GM12891 (cell line): ENCODE results near the gene ECI1.

Experiments used
- DNase-seq: peaks from one replicate; pipeline ENCODE4 v3.0.0; 2011; ENCODE audit warnings: low spot score; ENCODE audit not compliant: insufficient read length
- FAIRE-seq: peaks from 2 replicates; lab custom pipeline; 2011; peaks lifted over from hg19 to GRCh38; lab: Jason Lieb, UNC
- PAX5 ChIP-seq: IDR thresholded peaks from 2 replicates; pipeline ENCODE4 v1.6.1; 2011; ENCODE audit warnings: low read length, moderate library complexity, mild to moderate bottlenecking; ENCODE audit not compliant: insufficient read depth, severe bottlenecking
- POLR2A ChIP-seq: IDR thresholded peaks from 2 replicates; pipeline ENCODE4 v1.6.1; 2011; ENCODE audit warnings: low read depth, low read length, control low read depth
- POLR2AphosphoS5 ChIP-seq: IDR thresholded peaks from 2 replicates; pipeline ENCODE4 v1.6.1; 2011; ENCODE audit warnings: low read depth, low read length, control low read depth
- POU2F2 ChIP-seq: IDR thresholded peaks from 2 replicates; pipeline ENCODE4 v1.6.1; 2011; ENCODE audit warnings: low read depth, mild to moderate bottlenecking, control low read depth, low read length, moderate library complexity
- SPI1 ChIP-seq: IDR thresholded peaks from 2 replicates; pipeline ENCODE4 v1.6.1; 2011; ENCODE audit warnings: low read depth, low read length, control low read depth
- TAF1 ChIP-seq: IDR thresholded peaks from 2 replicates; pipeline ENCODE4 v1.6.1; 2011; ENCODE audit warnings: low read depth, low read length, control low read depth

Gene ECI1

GRCh38 chr16:2278956-2279800, 27.8 kb upstream of the ECI1 start:
- DNase-seq = no peak
- FAIRE-seq = no peak
- TF ChIP-seq POLR2AphosphoS5 = no peak
- TF ChIP-seq POLR2A = no peak
- TF ChIP-seq POU2F2 = no peak

DNA sequence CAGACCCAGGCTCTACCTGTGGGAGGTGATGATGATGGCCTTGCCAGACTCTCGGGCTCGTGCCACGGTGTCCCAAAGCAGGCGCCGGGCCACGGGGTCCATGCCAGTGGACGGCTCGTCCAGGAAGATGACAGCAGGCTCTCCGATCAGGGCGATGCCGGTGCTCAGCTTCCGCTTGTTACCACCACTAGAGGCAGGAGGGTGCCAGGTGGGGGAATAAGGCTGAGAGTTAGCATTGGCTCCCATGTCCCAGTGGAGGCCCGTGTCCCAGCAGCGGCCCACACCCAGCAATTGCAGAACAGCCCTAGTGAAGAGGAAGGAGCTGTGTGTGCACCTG, 26.9 kb upstream of the ECI1 start:
- no peak for FAIRE-seq
- no peak for TF ChIP-seq TAF1
- no peak for TF ChIP-seq POLR2AphosphoS5
- TF ChIP-seq POLR2A = no peak
- no peak for TF ChIP-seq PAX5
- TF ChIP-seq POU2F2 = no peak
- TF ChIP-seq SPI1 = no peak
- DNase-seq = no peak

DNA sequence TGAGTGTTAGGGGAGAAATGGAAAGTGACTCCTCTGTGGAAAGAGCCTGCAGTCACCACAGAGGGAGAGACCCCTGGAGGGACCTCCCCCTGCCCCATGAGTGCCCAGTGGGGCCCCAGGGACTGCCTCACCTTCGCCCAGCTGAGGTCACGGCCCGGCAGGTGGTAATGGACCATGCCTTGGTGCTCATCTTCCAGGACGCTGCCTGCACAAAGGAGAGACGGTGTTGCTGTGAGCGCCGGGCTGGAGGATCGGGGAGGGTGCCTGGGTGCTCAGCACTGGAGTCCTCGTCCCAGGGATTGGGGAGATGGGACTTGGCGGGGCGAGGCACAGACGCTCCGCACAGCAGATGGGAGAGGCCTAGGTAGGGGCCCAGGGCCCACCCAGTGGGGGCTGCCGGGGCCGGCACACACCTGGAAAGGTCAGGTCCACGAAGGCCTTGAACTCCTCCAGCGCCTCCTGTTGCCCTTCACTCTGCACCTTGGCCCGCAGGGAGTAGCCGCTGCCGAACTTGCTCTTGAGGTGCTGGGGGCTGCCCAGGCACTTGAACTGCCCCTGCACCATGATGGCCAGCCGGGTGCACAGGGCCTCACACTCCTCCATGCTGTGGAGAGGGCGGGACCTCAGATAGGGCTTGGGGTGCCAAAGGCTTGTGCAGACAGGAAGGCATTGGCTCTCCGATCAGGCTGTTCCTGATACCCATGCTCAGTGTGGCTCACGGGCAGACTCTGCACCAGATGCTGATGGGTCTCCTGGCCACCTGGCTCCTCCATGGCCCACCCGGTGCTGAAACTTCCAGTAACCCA, 26.3 kb upstream of the ECI1 start:
- FAIRE-seq (no peak), DNase-seq (no peak)
- no peak for TF ChIP-seq POLR2AphosphoS5
- no peak for TF ChIP-seq POU2F2
- no peak for TF ChIP-seq POLR2A
- TF ChIP-seq PAX5 = no peak
- no peak for TF ChIP-seq SPI1
- TF ChIP-seq TAF1 = no peak

GRCh38 chr16:2276368-2277195, 25.2 kb upstream of the ECI1 start:
- no peak for FAIRE-seq
- DNase-seq = no peak
- TF ChIP-seq SPI1 (no peak), TAF1 (no peak), POLR2A (no peak), PAX5 (no peak), POLR2AphosphoS5 (no peak), POU2F2 (no peak)

GRCh38 chr16:2275476-2276367, 24.3 kb upstream of the ECI1 start:
- no peak for FAIRE-seq
- TF ChIP-seq PAX5 = no peak
- no peak for TF ChIP-seq POU2F2
- TF ChIP-seq POLR2A = no peak
- no peak for TF ChIP-seq SPI1
- no peak for TF ChIP-seq TAF1
- TF ChIP-seq POLR2AphosphoS5 = no peak
- DNase-seq = no peak

DNA sequence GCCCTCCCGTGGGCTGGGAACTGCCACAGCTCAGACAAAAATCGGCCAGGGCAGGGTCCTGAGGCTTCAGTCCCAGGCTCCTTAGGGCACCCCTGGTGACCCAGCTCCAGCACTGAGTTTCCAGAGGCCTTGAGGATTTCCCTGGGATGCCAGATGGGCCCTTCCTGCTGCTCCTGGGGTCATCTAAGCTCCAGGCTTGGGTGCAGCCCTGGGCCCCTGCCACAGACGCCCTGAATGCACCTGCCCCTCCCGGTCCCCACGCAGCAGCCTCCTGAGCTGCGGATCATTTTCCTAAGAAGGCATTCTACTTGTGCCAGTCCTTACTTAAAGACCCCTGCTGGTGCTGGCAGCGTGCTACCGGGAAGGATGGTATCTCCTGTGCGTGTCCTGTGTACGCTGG, 22.5 kb upstream of the ECI1 start:
- FAIRE-seq (no peak), DNase-seq (no peak)
- TF ChIP-seq POU2F2 (no peak), SPI1 (no peak), POLR2AphosphoS5 (no peak), TAF1 (no peak), PAX5 (no peak), POLR2A (no peak)

DNA sequence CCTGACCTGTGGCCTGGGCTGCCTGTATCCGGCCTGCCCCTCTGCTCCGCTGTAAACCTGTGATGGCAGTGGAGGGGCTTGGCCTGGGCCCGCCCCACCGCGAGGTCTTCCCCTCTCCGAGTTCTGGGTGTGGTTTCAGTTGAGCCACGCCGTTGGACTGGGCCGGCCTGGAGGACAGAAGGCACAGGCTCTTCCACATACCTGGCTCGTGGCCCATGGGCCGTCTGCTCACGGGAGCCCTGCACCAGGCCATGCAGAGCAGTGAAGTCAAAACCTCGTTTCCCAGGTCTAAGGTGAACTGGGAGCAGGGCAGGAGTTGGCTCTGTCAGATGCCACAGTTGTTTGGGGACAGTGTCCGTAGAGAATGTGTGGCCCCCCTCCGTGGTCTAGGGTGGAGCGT, 22.1 kb upstream of the ECI1 start:
- DNase-seq (no peak), FAIRE-seq (no peak)
- TF ChIP-seq POLR2A (no peak), POU2F2 (no peak), PAX5 (no peak), TAF1 (no peak), SPI1 (no peak), POLR2AphosphoS5 (no peak)

- FAIRE-seq = no peak
- no peak for DNase-seq
- TF ChIP-seq TAF1 (no peak), SPI1 (no peak), POU2F2 (no peak), POLR2AphosphoS5 (no peak), PAX5 (no peak), POLR2A (no peak)
Measured at GRCh38 chr16:2271848-2272461, 20.6 kb upstream of the ECI1 start.
